GM12878 (cell line): Measurements from ENCODE around the gene QSOX2. TPM values are rescaled to one million over a fixed set of nuclear protein-coding genes. Genes with fewer than 3 reads are reported as not detected.

Experiments
- ATAC-seq: fragments of 200-7000 bp; cut with Tn5 transposase; 3 replicates; pipeline ENCODE4 v1.9.1; 2020; ENCODE audit warnings: mild to moderate bottlenecking, moderate library complexity
- BruUV-seq: library from RNA; stranded (reverse); fragments of 400-500 nt; replicated peaks from 2 replicates; lab custom pipeline; 2021; lab: Mats Ljungman, UMichigan
- CTCF ChIA-PET: fragments of 300-600 bp; sonication (Branson Sonifier 250); formaldehyde crosslinking; extraction: SDS; loops from one replicate; lab custom pipeline; 2021; ENCODE audit warnings: inconsistent platforms; lab: Yijun Ruan, JAX
- POLR2A ChIA-PET: fragments of 350-600 bp; formaldehyde crosslinking; extraction: SDS; loops from one replicate; lab custom pipeline; 2021; ENCODE audit warnings: inconsistent platforms; lab: Charles Lee
- RAD21 ChIA-PET: fragments of 300-600 bp; sonication (Branson Sonifier 250); formaldehyde crosslinking; loops from one replicate; lab custom pipeline; 2023; ENCODE audit warnings: antibody characterized with exemption; ENCODE audit not compliant: unreplicated experiment; lab: Charles Lee
- SMC1A ChIA-PET: fragments of 300-600 bp; sonication (Branson Sonifier 250); formaldehyde crosslinking; loops from one replicate; lab custom pipeline; 2023; ENCODE audit not compliant: unreplicated experiment, uncharacterized antibody; lab: Charles Lee
- DNase-seq: peaks from one replicate; pipeline ENCODE4 v3.0.0-alpha.2; 2011; ENCODE audit warnings: low read depth, low spot score
- FAIRE-seq: peaks from 3 replicates; lab custom pipeline; 2011; peaks lifted over from hg19 to GRCh38; lab: Jason Lieb, UNC
- H2AFZ ChIP-seq: 2 replicates; pipeline ENCODE4 v1.6.0; 2011; ENCODE audit warnings: low read depth, low read length, control low read depth; ENCODE audit not compliant: control insufficient read depth
- H3K27ac ChIP-seq: 2 replicates; pipeline ENCODE4 v1.5.1; 2011; ENCODE audit warnings: control low read depth; ENCODE audit not compliant: control insufficient read depth, insufficient read depth
- H3K27me3 ChIP-seq, 2 experiments: replicated peaks in 1 of 2; 2 replicates each; pipeline versions ENCODE4 v1.6.0 to v1.6.1; 2011; ENCODE audit warnings: low read length in 1 of 2; ENCODE audit not compliant: control insufficient read depth in 2 of 2, insufficient read depth in 2 of 2
- H3K36me3 ChIP-seq, 2 experiments: 2 replicates each; pipeline ENCODE4 v1.5.1; 2011; ENCODE audit warnings: low read length in 1 of 2; ENCODE audit not compliant: control insufficient read depth in 2 of 2, insufficient read depth in 2 of 2
- H3K4me1 ChIP-seq: 2 replicates; pipeline ENCODE4 v1.6.1; 2011; ENCODE audit warnings: mild to moderate bottlenecking, low read length, moderate library complexity, mixed read lengths; ENCODE audit not compliant: control insufficient read depth, insufficient read depth
- H3K4me2 ChIP-seq: 2 replicates; pipeline ENCODE4 v1.6.0; 2011; ENCODE audit warnings: control low read depth; ENCODE audit not compliant: control insufficient read depth, insufficient read depth
- H3K4me3 ChIP-seq: fragments of 200-600 bp; sonication (generic); 2 replicates; pipeline ENCODE4 v1.5.1; 2016
- H3K79me2 ChIP-seq: 2 replicates; pipeline ENCODE4 v1.6.0; 2011; ENCODE audit warnings: low read length; ENCODE audit not compliant: control insufficient read depth, insufficient read depth
- H3K9ac ChIP-seq: 2 replicates; pipeline ENCODE4 v1.8.0; 2011; ENCODE audit warnings: low read length, control low read depth, mixed read lengths; ENCODE audit not compliant: control insufficient read depth, insufficient read depth
- H3K9me3 ChIP-seq: replicated peaks from 3 replicates; pipeline ENCODE4 v1.5.1; 2011; ENCODE audit warnings: mild to moderate bottlenecking, low read length; ENCODE audit not compliant: control insufficient read depth, insufficient read depth
- H4K20me1 ChIP-seq: 2 replicates; pipeline ENCODE4 v1.6.0; 2011; ENCODE audit not compliant: control insufficient read depth, insufficient read depth
- MEF2A ChIP-seq: IDR thresholded peaks from 2 replicates; pipeline ENCODE4 v1.6.1; 2011; ENCODE audit warnings: low read depth, mild to moderate bottlenecking, low read length, moderate library complexity; ENCODE audit not compliant: insufficient read depth
- POLR2AphosphoS5 ChIP-seq: IDR thresholded peaks from 2 replicates; pipeline ENCODE4 v1.6.1; 2011; ENCODE audit warnings: mild to moderate bottlenecking, low read length, inconsistent platforms
- SREBF2 ChIP-seq: IDR thresholded peaks from 2 replicates; pipeline ENCODE4 v1.6.1; 2012; ENCODE audit warnings: mild to moderate bottlenecking, low read length
- TCF7 ChIP-seq: IDR thresholded peaks from 2 replicates; pipeline ENCODE4 v1.6.1; 2014; ENCODE audit warnings: antibody characterized with exemption, borderline replicate concordance
- ZNF592 ChIP-seq: fragments of 450-650 bp; IDR thresholded peaks from 2 replicates; pipeline ENCODE4 v1.6.1; 2017; ENCODE audit warnings: mild to moderate bottlenecking, moderate library complexity
- WGBS: methylation state at CpG from one replicate; pipeline ENCODE4 v1.1.6; 2016; ENCODE audit warnings: low lambda C conversion rate; ENCODE audit not compliant: insufficient replicate concordance, insufficient coverage; ENCODE audit errors: missing lambda C conversion rate; 5-methylcytosine and 5-hydroxymethylcytosine counted together
- in situ Hi-C: fragments of 300-500 bp; cut with MboI; formaldehyde crosslinking; loops from 9 replicates; pipeline ENCODE4 v1.14.3; 2018; ENCODE audit warnings: mixed read lengths
- intact Hi-C: fragments of 100-400 bp; cut with micrococcal nuclease; formaldehyde crosslinking; loops from one replicate; pipeline ENCODE4 v1.14.2; 2022; ENCODE audit not compliant: unreplicated experiment
- polyA plus RNA-seq, 11 experiments: library from polyadenylated mRNA; depleted of rRNA in 4 of 11; unstranded in 6 of 11; stranded (reverse) in 5 of 11; fragments of >200 nt; fragmentation: Nextera tagmentation in 4 of 11; fragmentation: Illumina TruSeq in 1 of 11; extraction: Ambion mirVana in 4 of 11; extraction: Trizol in 1 of 11; gene quantifications; 1 replicate in 1 of 11; 2 replicates in 10 of 11; pipeline versions ENCODE4 v1.2.1 to v1.2.3, GENCODE V29; 2011 to 2016; ENCODE audit warnings: inconsistent platforms in 2 of 11, missing spikeins in 2 of 11, low read depth in 1 of 11
- total RNA-seq, 4 experiments: library from RNA; depleted of rRNA in 3 of 4; stranded (reverse); fragments of >200 nt in 3 of 4; fragmentation: Illumina TruSeq in 1 of 4; extraction: Trizol in 1 of 4; gene quantifications; 2 replicates each; pipeline versions ENCODE4 v1.2.1 to v1.2.3, GENCODE V29; 2013 to 2021
- TF ChIP-seq, protein P1 (sequence below): fragments of 450-650 bp; IDR thresholded peaks from 2 replicates; pipeline ENCODE4 v1.6.1; 2017; ENCODE audit warnings: borderline replicate concordance
- TF ChIP-seq, protein P2 (sequence below): IDR thresholded peaks from 2 replicates; pipeline ENCODE4 v1.6.1; 2011; ENCODE audit warnings: low read depth, mild to moderate bottlenecking, low read length, moderate library complexity, borderline replicate concordance; ENCODE audit errors: extremely low read depth

The QSOX2 gene
- total and polyA plus RNA-seq, 10 of the 15 experiments (the other 5 are each of a cell fraction or from before 2014, with no cell fraction given): 0.34 to 16.1 (median 8.2) TPM

GRCh38 chr9:136258786-136259516 lies 13.3 kb upstream of the QSOX2 start (continued):
- no peak for TF ChIP-seq POLR2AphosphoS5
- TF ChIP-seq, protein P1, sequence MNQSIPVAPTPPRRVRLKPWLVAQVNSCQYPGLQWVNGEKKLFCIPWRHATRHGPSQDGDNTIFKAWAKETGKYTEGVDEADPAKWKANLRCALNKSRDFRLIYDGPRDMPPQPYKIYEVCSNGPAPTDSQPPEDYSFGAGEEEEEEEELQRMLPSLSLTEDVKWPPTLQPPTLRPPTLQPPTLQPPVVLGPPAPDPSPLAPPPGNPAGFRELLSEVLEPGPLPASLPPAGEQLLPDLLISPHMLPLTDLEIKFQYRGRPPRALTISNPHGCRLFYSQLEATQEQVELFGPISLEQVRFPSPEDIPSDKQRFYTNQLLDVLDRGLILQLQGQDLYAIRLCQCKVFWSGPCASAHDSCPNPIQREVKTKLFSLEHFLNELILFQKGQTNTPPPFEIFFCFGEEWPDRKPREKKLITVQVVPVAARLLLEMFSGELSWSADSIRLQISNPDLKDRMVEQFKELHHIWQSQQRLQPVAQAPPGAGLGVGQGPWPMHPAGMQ: no peak
- TF ChIP-seq TCF7: no peak

DNA sequence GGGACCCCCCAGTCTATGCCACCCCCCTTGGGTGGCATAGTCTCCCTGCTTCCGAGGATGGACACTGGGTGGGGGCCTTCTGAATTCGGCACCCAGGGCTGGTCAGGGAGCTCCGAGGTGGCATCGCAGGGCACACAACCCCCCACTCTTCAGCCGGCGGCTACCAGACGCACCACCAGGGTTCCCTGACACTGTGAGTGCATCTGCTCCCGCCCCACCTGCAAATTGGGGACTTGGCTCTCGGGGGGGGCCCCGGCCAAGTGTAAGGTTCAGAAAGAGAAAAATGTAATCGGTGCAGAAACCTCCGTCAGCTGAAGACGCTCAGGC lies 12.7 kb upstream of the QSOX2 start:
- POLR2A ChIA-PET: no interaction called here
- no TSS peak for BruUV-seq
- intact Hi-C loops (no loop called here), in situ Hi-C loops (no loop called here)
- no peak for FAIRE-seq
- SMC1A ChIA-PET: no interaction called here
- no peak for TF ChIP-seq SREBF2
- TF ChIP-seq, protein P2, sequence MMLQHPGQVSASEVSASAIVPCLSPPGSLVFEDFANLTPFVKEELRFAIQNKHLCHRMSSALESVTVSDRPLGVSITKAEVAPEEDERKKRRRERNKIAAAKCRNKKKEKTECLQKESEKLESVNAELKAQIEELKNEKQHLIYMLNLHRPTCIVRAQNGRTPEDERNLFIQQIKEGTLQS: no peak
- TF ChIP-seq MEF2A: no peak
- TF ChIP-seq ZNF592: no peak
- TF ChIP-seq, all 136 proteins: peak for 0
- Histone ChIP-seq H3K36me3 (no peaks in the 10 kb centered on the region), H3K79me2 (no peaks in the 10 kb centered on the region), H3K4me1 (no peaks in the 10 kb centered on the region), H4K20me1 (no peaks in the 10 kb centered on the region), H3K9ac (no peak overlapping the region), H2AFZ (no peak overlapping the region), H3K9me3 (no peaks in the 10 kb centered on the region), H3K27ac (no peak overlapping the region), H3K4me2 (no peak overlapping the region), H3K4me3 (no peak overlapping the region), H3K27me3 (no peaks in the 10 kb centered on the region; a peak in 2 of 4 replicates)
- no peak for DNase-seq
- CTCF ChIA-PET: no interaction called here
- WGBS: 30% methylated on average over 11 of the region's 13 CpGs
- no peak for ATAC-seq
- RAD21 ChIA-PET: no interaction called here
